Cardiac muscle cell (in vitro differentiated cells and primary cell): ENCODE measurements around the gene TRMT61A. TPM values are rescaled to one million over a fixed set of nuclear protein-coding genes. Genes with fewer than 3 reads are reported as not detected.

Experiments
- DNase-seq, 2 donors: peaks; one replicate each; pipeline versions ENCODE4 v3.0.0 to v3.0.0-alpha.2; 2010 to 2017; ENCODE audit warnings: low read depth in 1 of 2, low spot score in 1 of 2
- H3K27ac ChIP-seq: fragments of 200-600 bp; sonication (generic); 2 replicates; pipeline ENCODE4 v1.5.1; 2016
- H3K27me3 ChIP-seq: fragments of 200-600 bp; sonication (generic); 2 replicates; pipeline ENCODE4 v1.6.0; 2016; ENCODE audit warnings: control low read depth
- H3K36me3 ChIP-seq: fragments of 200-600 bp; sonication (generic); 2 replicates; pipeline ENCODE4 v1.5.1; 2016; ENCODE audit warnings: control low read depth
- H3K4me1 ChIP-seq: fragments of 200-600 bp; sonication (generic); 2 replicates; pipeline ENCODE4 v1.8.1; 2017; ENCODE audit warnings: low read depth, mild to moderate bottlenecking, mixed run types
- H3K4me3 ChIP-seq: fragments of 200-600 bp; sonication (generic); 2 replicates; pipeline ENCODE4 v1.5.1; 2016; ENCODE audit warnings: mild to moderate bottlenecking
- H3K9me3 ChIP-seq: fragments of 200-600 bp; sonication (generic); 2 replicates; pipeline ENCODE4 v1.5.1; 2017; ENCODE audit warnings: low read depth, mild to moderate bottlenecking, control low read depth
- polyA plus RNA-seq: library from polyadenylated mRNA; unstranded; fragments of >200 nt; fragmentation: Nextera tagmentation; extraction: Ambion mirVana; gene quantifications from 2 replicates; pipeline ENCODE4 v1.2.1, GENCODE V29; 2016
- total RNA-seq: library from RNA; depleted of rRNA; stranded (reverse); fragments of >200 nt; gene quantifications from 2 replicates; pipeline ENCODE4 v1.2.3, GENCODE V29; 2016
- TF ChIP-seq, protein P1 (sequence below): IDR thresholded peaks from 2 replicates; pipeline ENCODE4 v1.5.1; 2012; ENCODE audit warnings: low read depth, mild to moderate bottlenecking, low read length

The TRMT61A gene
- total and polyA plus RNA-seq, 2 experiments from 2014 or later, result 7.4 to 7.5 TPM

DNA sequence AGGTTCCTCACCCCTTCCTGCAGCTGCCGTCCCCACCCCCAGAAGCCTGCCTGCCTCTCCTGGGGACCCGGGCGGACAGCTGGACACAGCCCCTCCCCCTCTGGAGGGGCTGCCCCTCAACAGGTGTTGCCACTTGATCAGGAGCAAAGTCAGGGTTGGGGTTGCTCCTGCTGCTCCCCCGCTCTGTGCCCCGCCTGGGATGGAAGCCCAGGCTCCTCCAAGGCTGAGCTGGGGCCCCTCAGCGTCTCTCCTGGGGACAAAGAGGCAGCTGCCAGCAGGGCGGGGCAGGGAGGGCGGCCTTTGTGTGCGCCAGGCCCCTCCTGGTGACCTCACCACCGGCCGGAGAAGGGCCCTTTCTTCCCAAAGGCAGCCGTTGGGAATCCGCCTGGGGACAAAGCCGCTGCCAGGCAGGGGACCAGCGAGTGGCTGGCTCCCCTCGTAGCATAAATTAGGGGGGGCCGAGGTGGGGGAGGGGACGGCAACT lies 13.7 kb downstream of the TRMT61A start:
- no peaks in the 10 kb centered on the region for H3K9me3 ChIP-seq
- TF ChIP-seq, protein P1, sequence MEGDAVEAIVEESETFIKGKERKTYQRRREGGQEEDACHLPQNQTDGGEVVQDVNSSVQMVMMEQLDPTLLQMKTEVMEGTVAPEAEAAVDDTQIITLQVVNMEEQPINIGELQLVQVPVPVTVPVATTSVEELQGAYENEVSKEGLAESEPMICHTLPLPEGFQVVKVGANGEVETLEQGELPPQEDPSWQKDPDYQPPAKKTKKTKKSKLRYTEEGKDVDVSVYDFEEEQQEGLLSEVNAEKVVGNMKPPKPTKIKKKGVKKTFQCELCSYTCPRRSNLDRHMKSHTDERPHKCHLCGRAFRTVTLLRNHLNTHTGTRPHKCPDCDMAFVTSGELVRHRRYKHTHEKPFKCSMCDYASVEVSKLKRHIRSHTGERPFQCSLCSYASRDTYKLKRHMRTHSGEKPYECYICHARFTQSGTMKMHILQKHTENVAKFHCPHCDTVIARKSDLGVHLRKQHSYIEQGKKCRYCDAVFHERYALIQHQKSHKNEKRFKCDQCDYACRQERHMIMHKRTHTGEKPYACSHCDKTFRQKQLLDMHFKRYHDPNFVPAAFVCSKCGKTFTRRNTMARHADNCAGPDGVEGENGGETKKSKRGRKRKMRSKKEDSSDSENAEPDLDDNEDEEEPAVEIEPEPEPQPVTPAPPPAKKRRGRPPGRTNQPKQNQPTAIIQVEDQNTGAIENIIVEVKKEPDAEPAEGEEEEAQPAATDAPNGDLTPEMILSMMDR, result no peak
- no peak for DNase-seq
- H3K27ac ChIP-seq, result no peak overlapping the region
- no peaks in the 10 kb centered on the region for H3K36me3 ChIP-seq
- no peak overlapping the region for H3K4me3 ChIP-seq
- no peaks in the 10 kb centered on the region for H3K27me3 ChIP-seq
- peaks cover 6% of the 10 kb centered on the region for H3K4me1 ChIP-seq

DNA sequence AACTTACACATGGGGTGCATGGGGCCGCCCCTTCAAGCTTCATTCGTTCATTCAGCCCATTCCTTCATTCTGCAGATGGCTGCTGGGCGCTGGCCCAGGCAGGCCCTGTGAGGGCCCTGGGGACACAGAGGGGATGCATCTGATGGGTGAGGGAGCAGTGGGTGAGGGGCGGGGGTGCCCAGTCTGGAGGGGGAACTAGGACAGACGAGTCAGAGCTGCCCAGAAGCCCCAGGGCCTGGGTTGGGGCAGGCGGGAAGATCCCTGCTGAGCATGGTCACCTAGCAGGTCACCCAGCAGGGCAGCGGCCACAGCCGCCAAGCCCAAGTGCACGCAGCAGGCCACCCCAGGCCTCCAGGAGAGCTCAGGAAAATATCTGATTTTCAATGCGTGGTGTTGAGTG lies 14.1 kb downstream of the TRMT61A start:
- TF ChIP-seq, protein P1, result no peak

DNA sequence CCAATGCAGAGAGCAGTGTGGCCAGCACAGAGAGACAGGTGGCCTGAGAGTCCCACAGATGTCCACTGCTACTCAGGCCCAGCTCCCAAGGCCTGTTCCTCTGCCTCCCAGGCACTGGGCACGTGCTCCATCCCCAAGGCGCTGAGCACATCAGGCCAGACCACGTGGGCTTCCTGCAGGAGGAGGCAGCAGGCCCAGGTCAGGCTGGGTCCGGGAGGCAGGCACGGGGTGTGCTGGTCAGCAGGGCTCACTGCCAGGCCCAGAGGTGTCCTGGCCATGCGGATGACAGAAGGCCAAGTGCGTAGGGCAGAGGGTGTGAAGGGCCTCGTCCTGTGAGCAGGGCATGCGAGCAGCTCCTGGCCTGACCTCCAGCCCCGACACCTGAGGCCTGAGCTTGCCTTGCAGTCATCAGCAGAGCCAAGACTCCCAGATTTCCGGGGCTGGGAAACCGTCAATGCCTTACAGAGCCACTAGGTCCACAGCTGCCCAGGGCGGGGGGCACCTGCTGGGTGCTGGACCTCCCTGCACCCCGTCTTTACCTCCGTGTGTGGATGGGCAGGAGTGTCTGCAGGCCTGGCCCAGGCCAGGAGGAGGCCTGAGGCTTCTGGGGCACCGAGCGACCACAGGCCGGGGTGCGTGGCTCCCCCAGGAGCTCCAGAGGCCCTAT lies 14.9 kb downstream of the TRMT61A start:
- Histone ChIP-seq H3K27ac (no peak overlapping the region), H3K4me1 (peaks cover 6% of the 10 kb centered on the region), H3K27me3 (no peaks in the 10 kb centered on the region), H3K9me3 (no peaks in the 10 kb centered on the region), H3K36me3 (no peaks in the 10 kb centered on the region), H3K4me3 (no peak overlapping the region)
- TF ChIP-seq, protein P1, result no peak
- no peak for DNase-seq

More for the DNA sequence above, 14.1 kb downstream of the TRMT61A start:
- Histone ChIP-seq H3K4me3 (no peak overlapping the region), H3K9me3 (no peaks in the 10 kb centered on the region), H3K36me3 (no peaks in the 10 kb centered on the region), H3K27ac (no peak overlapping the region), H3K4me1 (peaks cover 6% of the 10 kb centered on the region), H3K27me3 (no peaks in the 10 kb centered on the region)
- no peak for DNase-seq

DNA sequence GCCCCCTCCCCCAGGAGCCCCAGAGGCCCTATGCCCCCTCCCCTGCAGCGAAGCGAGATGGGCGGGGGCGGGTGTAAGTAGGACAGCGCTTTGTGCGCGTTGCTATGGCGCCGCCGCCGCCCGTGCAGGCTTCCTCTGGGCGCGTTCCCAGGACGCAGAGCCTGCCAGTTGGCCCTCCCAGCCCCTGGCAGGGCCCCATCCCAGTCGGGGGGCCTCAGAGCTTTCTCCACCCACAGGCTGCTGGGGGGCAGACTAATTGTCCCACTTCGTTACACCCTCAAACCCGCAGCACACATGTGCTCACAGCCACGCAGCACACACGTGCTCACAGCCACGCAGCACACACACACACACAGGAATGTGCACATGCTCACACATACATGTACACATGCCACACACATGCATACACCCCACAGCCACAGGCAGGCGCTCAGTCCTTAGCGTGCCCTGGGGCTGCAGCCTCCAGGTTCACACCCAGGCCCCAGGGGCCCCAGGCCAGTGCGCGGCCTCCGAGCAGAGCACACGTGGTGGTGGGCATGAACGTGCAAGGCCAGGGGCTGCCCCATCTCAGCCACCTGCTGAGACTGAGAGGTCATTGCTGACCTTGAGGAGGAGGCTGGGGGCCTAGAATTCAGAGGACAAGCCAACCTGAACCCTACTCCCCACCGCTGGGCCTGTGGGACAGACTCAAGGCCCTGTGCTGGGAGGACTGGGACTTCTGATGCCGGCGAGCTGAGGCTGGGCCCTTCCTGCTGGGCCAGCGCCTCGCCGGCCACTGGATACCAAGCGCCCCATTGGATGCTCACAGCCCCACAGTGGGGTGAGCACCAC lies 15.6 kb downstream of the TRMT61A start:
- Histone ChIP-seq H3K27me3 (no peaks in the 10 kb centered on the region), H3K4me3 (no peak overlapping the region), H3K9me3 (no peaks in the 10 kb centered on the region), H3K4me1 (peaks cover 6% of the 10 kb centered on the region), H3K36me3 (no peaks in the 10 kb centered on the region), H3K27ac (no peak overlapping the region)
- TF ChIP-seq, protein P1, result no peak
- DNase-seq, result peak in 1 of 2 donors; percentile 34

DNA sequence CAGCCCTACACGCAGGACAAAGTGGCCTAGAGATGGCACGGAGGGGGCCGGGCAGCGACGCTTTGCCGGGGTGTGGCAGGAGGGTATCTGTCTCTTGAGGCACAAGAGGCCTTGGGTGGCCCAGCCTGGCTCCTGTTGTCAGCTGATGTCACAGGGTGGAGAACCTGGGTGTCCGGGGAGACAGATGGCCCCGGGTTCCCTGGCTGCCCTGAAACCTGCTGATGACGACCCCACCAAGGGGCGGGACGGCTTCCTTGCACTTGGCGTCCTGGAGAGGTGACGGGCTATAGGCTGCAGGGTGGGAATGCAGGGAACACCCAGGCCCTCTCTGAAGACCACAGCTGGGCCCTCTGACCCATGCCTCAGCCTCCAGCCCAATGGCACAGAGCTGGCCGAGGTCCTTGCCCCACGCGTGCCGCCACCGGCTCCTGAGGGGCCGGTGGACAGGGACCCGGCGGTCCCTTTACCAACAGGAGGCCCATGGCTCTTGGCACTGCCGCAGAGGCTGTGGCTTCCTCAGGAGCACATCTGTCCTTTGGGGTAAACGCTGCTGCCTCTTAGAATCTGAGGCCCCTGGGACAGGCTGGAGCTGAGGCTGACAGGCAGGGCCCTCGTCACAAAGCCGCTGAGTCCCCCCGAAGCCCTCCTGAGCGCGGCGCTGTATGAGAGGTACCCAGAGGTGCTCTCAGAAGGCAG lies 16.4 kb downstream of the TRMT61A start:
- no peak overlapping the region for H3K4me3 ChIP-seq
- H3K9me3 ChIP-seq, result no peaks in the 10 kb centered on the region
- H3K27ac ChIP-seq, result no peak overlapping the region
- TF ChIP-seq, protein P1, result no peak
- H3K36me3 ChIP-seq, result no peaks in the 10 kb centered on the region
- DNase-seq, result no peak
- H3K27me3 ChIP-seq, result no peaks in the 10 kb centered on the region
- H3K4me1 ChIP-seq, result peaks cover 6% of the 10 kb centered on the region
